Measurements from ENCODE around the gene PADI2. TPM values are rescaled to one million over a fixed set of nuclear protein-coding genes. Genes with fewer than 3 reads are reported as not detected.

PADI2 gene
- total RNA-seq, 1 experiment from 2014 or later, result 3.0 TPM

DNA sequence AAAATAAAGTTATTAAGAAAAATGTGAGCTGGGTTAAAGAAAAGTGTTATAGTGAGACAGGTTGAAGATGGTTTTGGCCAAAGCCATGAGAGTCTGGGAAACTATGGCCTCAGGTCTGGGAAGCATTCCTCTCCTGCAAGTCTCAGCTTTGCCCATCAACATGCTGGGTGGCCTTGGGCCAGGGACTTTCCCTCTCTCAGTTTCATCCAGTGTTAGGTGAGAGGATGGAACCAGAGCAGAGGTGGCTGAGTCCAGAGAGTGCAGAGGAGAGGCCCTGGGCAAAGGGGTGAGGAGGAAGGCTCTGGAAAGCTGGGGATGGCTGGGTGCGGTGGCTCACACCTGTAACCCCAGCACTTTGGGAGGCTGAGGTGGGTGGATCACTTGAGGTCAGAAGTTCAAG, 10.5 kb downstream of the PADI2 start:
- Histone ChIP-seq H3K23me2 (ENCODE audit: insufficient read length, low read depth, low read length, poor library complexity, severe bottlenecking) (no peaks in the 10 kb centered on the region), H2AK5ac (ENCODE audit: insufficient read length, low read length) (no peak overlapping the region), H3K56ac (ENCODE audit: insufficient read length, low read depth, low read length) (no peak overlapping the region), H3K79me2 (ENCODE audit: insufficient read depth, low read length) (no peaks in the 10 kb centered on the region), H3K27ac (ENCODE audit: insufficient read length, low read depth, low read length) (no peak overlapping the region), H4K91ac (ENCODE audit: insufficient read length, low read depth, low read length) (no peak overlapping the region), H3K27me3 (ENCODE audit: insufficient read depth, low read length) (no peaks in the 10 kb centered on the region), H2AFZ (ENCODE audit: low read length) (no peak overlapping the region), H2BK15ac (ENCODE audit: low read depth, low read length) (no peak overlapping the region), H3K79me1 (ENCODE audit: insufficient read depth, low read depth, low read length, poor library complexity, severe bottlenecking) (no peaks in the 10 kb centered on the region), H3K9ac (ENCODE audit: extremely low read depth, insufficient read length, low read length) (no peak overlapping the region), H3K14ac (ENCODE audit: insufficient read depth, low read length) (no peak overlapping the region), H2BK120ac (ENCODE audit: low read depth, low read length, poor library complexity, severe bottlenecking) (no peak overlapping the region), H3K4me2 (ENCODE audit: insufficient read depth, insufficient read length, low read length) (no peak overlapping the region), H3K4ac (ENCODE audit: low read depth, low read length) (no peak overlapping the region), H2BK12ac (ENCODE audit: insufficient read length, low read depth, low read length) (no peak overlapping the region), H4K5ac (ENCODE audit: insufficient read length, low read depth, low read length) (no peak overlapping the region), H3K18ac (ENCODE audit: insufficient read length, low read depth, low read length) (no peak overlapping the region), H4K8ac (replicated peaks; ENCODE audit: insufficient read length, low read depth, low read length) (no peak overlapping the region), H3K9me3 (ENCODE audit: control insufficient read depth, low read depth, low read length) (no peaks in the 10 kb centered on the region), H2BK20ac (ENCODE audit: low read depth, low read length, poor library complexity, severe bottlenecking) (no peak overlapping the region), H2BK5ac (ENCODE audit: insufficient read length, low read length) (no peak overlapping the region), H3K23ac (ENCODE audit: insufficient read length, low read depth, low read length) (no peak overlapping the region), H4K20me1 (ENCODE audit: control insufficient read depth, insufficient read depth, insufficient read length) (no peaks in the 10 kb centered on the region), H3T11ph (ENCODE audit: low read length) (no peak overlapping the region), H3K4me1 (ENCODE audit: insufficient read depth, low read length) (no peaks in the 10 kb centered on the region)
- Mint-ChIP-seq H3K4me1 (0 out of 4 replicates have a peak, but pooled peaks cover 0 to 3% of the 10 kb centered on the region in 2 experiments), H3K36me3 (ENCODE audit: insufficient read depth in 1 of 3, low read depth in 3 of 3) (no peaks in the 10 kb centered on the region), H3K4me3 (no peak overlapping the region), H3K9me3 (no peaks in the 10 kb centered on the region), H3K27ac (no peak overlapping the region), H3K27me3 (ENCODE audit: low read depth) (no peaks in the 10 kb centered on the region; the same call in 1 of the 2 replicates)
- TF ChIP-seq, protein P1, sequence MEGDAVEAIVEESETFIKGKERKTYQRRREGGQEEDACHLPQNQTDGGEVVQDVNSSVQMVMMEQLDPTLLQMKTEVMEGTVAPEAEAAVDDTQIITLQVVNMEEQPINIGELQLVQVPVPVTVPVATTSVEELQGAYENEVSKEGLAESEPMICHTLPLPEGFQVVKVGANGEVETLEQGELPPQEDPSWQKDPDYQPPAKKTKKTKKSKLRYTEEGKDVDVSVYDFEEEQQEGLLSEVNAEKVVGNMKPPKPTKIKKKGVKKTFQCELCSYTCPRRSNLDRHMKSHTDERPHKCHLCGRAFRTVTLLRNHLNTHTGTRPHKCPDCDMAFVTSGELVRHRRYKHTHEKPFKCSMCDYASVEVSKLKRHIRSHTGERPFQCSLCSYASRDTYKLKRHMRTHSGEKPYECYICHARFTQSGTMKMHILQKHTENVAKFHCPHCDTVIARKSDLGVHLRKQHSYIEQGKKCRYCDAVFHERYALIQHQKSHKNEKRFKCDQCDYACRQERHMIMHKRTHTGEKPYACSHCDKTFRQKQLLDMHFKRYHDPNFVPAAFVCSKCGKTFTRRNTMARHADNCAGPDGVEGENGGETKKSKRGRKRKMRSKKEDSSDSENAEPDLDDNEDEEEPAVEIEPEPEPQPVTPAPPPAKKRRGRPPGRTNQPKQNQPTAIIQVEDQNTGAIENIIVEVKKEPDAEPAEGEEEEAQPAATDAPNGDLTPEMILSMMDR (conservative IDR thresholded peaks at IDR 0.05), result no peak
- no peak for DNase-seq
- no CpG with 5 or more reads among the region's 1 CpG for WGBS (ENCODE audit: extremely low coverage, insufficient read length, low lambda C conversion rate)
